GM12865 (cell line): ENCODE data around the gene NEO1.

Source experiments
- DNase-seq: peaks from one replicate; pipeline ENCODE4 v3.0.0; 2010; ENCODE audit warnings: low read depth
- H3K4me3 ChIP-seq: 2 replicates; pipeline ENCODE4 v1.5.1; 2011; ENCODE audit warnings: mild to moderate bottlenecking, low read depth, low read length, control low read depth
- TF ChIP-seq, protein P1 (sequence below): IDR thresholded peaks from 2 replicates; pipeline ENCODE4 v1.5.1; 2011; ENCODE audit warnings: low read length, control low read depth, low read depth, inconsistent platforms; ENCODE audit not compliant: insufficient read depth; ENCODE audit errors: missing control alignments

The NEO1 gene

DNA sequence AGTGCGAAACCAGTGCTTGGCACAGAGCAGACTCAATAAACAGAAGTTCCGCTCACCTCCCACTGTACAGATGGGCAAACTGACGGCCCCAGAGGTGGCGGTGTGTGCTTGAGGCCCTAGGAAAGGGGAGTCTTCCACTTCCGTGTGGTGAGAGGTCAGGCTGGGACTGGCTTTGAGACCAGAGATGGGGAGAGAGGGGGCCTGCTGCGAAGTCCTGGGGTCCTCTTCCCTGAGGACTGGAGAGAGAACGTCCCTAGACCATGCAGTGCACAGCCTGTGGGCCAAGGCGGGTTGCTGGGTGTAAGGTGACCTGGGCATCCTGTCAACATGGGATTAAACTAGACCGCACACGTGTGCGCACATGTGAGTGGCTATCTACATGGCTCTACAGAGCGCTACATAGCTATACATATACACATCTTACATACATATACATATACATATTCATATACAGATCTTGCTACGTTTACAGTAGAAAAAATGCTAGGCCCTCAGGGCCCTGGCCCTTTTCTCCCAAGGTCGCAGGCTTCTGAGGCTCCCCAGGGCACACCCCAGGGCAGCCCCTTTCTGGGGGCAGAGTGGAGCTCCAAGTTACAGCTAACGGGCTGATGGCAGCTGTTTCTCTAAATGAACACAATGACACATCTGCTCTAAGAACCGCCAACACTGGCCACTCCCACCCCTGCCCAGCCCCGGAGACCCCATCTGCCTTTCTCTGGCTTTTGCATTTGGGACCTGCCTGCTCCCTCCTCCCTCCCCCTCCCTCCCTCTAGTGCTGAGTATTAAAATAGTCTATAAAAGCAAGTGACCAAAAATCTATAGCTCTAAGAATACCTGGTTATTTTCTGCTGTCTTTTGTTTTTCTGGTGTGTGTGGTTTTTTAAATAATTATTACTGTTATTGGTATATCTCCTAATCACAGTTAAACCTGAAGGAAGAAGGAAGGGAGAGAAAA lies 269.5 kb downstream of the NEO1 start:
- no peak for DNase-seq
- no peak overlapping the region for H3K4me3 ChIP-seq
- TF ChIP-seq, protein P1, sequence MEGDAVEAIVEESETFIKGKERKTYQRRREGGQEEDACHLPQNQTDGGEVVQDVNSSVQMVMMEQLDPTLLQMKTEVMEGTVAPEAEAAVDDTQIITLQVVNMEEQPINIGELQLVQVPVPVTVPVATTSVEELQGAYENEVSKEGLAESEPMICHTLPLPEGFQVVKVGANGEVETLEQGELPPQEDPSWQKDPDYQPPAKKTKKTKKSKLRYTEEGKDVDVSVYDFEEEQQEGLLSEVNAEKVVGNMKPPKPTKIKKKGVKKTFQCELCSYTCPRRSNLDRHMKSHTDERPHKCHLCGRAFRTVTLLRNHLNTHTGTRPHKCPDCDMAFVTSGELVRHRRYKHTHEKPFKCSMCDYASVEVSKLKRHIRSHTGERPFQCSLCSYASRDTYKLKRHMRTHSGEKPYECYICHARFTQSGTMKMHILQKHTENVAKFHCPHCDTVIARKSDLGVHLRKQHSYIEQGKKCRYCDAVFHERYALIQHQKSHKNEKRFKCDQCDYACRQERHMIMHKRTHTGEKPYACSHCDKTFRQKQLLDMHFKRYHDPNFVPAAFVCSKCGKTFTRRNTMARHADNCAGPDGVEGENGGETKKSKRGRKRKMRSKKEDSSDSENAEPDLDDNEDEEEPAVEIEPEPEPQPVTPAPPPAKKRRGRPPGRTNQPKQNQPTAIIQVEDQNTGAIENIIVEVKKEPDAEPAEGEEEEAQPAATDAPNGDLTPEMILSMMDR, result no peak

DNA sequence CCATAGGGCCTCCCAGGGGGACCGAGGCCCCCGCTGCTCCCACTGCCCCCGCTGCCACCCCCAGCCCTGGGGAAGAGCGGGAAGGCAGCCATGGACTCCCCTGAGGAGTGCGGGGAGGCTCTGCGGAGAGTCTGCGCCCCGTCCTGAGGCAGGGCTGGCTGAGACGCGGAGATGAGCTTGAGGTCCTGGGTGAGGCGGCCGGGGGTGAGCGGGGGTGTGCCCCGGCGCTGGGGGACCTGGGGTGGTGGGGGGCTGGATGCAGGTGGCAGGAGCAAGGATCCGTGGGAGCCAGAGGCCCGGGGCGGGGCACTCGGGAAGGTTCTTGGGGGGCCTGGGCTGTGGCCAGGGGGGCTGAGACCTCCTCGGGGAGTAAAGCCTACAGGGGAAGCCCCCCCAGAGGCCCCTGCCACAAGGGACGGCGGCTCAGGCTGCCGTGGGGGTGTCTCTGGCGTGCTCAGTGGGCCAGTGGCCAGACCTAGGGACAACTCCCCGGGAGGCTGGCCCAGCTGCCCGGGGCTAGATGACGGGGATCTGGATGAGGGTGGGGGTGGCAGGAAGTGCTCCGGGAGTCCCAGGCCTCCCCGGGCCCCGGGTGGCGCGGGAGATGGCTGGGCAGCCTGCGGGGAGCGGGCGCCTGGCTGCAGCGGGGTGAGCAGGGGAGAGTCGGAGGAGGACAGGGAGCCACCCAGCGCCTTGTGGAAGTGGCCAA lies 270.6 kb downstream of the NEO1 start:
- DNase-seq, result no peak
- no peak overlapping the region for H3K4me3 ChIP-seq
- TF ChIP-seq, protein P1, result no peak

DNA sequence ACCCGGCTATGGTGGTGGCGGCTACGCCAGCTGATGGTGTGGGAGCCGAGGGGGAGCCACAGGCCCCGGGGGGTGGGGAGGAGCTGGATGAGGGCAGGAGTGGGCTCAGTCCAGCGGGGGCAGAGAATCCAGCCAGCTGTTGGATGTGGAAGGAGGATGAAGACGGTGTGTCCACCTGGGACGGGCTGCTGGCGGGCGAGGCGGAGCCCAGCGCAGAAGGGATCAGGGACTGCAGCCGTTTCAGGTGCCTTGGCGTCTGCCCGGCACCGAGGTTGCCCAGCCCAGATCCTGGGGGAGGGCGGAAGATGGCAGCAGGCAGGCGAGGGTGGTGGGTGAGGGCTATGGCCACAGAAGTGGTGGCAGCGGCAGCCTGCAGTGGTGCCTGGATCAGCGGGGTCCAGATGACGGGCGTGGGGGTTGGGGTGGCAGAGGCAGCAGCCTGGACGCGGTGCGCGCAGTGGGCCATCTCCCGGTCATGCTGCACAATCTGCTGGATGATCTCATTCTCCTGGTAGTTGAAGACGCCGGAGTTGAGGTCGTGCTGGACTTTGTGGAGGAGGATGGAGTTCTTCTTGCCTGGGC lies 271.2 kb downstream of the NEO1 start:
- TF ChIP-seq, protein P1, result no peak
- H3K4me3 ChIP-seq, result no peak overlapping the region
- DNase-seq, result no peak

DNA sequence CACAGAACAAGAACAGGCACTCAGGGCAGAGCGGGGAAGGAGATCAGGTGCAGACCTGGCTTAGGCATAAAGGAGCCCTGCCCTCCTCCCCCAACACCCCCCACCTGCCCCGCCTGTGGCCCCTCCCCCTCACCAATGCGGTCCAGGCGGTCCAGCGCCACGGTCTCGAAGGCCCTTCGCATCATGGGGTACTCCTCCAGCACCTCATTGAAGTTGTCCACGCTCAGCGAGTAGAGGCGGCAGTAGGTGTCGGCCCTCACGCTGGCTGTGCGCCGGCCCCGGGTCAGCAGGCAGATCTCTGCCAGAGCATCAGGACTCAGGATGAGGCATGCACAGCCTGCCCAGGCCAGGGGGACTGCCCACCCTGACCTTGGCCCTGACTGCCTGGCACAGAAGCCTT lies 271.7 kb downstream of the NEO1 start:
- DNase-seq, result no peak
- TF ChIP-seq, protein P1, result no peak
- no peak overlapping the region for H3K4me3 ChIP-seq

DNA sequence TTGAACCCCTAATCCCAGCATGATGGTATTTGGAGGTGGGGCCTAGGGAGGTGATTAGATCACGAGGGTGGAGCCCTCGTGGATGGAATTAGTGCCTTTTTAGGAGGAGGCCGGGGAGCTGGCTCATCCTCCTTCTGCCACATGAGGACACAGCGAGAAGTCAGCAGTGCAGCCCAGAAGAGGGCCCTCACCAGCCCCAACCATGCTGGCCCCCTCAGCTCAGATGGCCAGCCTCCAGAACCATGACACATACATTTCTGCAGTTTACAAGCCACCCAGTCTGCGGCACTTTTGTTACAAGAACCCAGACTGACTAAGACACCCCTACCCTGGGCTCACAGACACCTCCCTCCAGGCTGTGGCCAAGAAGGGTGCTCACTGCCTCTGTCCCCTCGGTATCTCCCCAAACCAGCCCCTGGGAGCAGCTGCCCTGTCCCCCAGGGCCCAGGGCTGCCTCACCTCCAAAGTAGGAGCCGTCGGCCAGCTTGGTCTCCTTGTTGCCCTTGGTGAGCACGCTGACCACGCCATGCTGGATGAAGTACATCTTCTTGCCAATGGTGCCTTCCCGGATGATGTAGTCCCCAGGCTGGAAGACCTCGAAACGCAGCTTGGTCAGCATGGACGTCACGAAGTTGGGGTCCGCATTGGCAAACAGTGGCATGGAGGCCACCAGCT lies 272.4 kb downstream of the NEO1 start:
- no peak for DNase-seq
- no peak overlapping the region for H3K4me3 ChIP-seq
- TF ChIP-seq, protein P1, result no peak

DNA sequence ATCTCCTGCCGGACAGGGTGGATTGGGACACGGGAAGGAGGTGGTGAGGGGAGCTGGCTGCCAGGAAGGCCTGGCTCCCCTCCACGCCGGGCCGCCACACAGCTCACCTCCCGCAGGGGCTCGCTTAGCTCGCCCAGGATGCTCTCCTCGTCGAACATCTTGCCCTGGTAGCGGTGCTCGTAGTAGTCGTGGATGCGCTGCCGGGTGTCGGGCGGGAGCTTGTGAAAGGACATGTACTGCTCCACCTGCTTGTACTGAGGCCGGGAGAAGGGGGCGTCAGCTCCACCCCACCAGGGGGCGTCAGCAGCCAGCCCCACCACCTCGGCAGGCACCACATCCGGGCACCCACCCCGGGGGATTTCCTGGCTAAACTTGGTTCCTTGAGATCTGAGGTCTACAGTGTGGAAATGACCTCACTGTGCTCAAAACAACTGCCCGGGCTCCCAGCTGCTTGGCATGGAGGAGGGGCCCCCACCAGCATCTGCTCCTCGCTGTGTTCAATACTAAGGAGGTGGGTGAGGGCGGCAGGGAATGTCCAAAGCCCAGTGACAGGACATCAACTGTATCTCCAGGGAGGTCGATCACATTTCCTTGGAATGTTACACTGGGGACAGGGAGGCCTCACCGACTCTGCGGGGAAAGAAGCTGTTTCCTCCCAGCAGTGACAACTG lies 273.1 kb downstream of the NEO1 start:
- DNase-seq, result peak; percentile 54
- TF ChIP-seq, protein P1, result peak; percentile 7
- H3K4me3 ChIP-seq, result no peak overlapping the region
